Measurements from ENCODE around the gene PNMA8C.
"Not testable (repeated sequence)": the region's sequence is repeated elsewhere in the genome, so short reads cannot be mapped to it uniquely, and the experiment has no call there.

Gene PNMA8C

GRCh38 chr19:46426035-46426505, 2.7 kb downstream of the PNMA8C start:
- H3K36me3 ChIP-seq (ENCODE audit: insufficient read depth, low read length): no peaks in the 10 kb centered on the region
- no peak overlapping the region for H3K27ac ChIP-seq (ENCODE audit: low read depth, low read length)
- H3K4me3 ChIP-seq (ENCODE audit: low read length): peak overlapping the region; percentile 71
- peak overlapping the region; percentile 39; the same call in 1 of the 2 replicates for H3K9ac ChIP-seq (ENCODE audit: low read depth, low read length)
- H3K27me3 ChIP-seq (ENCODE audit: insufficient read depth, low read length): peaks cover 25% of the 10 kb centered on the region
- 24% methylated on average over 10 of the region's 10 CpGs for WGBS
- peaks cover 7% of the 10 kb centered on the region; the same call in 1 of the 2 replicates for H3K4me1 ChIP-seq (ENCODE audit: insufficient read depth, low read length)
- no peaks in the 10 kb centered on the region for H3K9me3 ChIP-seq (ENCODE audit: insufficient read depth, low read depth, low read length)

DNA sequence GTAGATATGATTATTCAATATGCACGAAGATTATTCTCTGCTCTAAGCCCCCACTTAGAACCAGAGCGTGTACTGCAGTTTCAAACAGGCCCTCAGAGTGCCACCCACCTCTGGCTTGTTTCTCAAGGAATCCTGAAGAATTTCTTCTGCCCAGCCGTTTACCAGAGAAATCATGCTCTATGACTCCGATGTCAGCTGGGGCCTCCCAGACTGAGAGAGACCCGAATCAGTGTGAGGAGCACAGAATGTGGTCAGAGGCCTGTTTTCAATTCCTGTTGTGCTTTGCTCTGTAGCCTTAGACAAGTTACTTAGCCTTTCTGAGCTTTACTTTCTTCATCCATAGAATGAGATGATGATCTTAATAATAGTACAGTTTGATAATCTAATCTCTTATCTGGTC, 5.5 kb downstream of the PNMA8C start:
- H3K9ac ChIP-seq (ENCODE audit: low read depth, low read length): no peak overlapping the region
- H3K4me3 ChIP-seq (ENCODE audit: low read length): no peak overlapping the region
- WGBS: 78% methylated on average over 5 of the region's 5 CpGs
- H3K4me1 ChIP-seq (ENCODE audit: insufficient read depth, low read length): peaks cover 7% of the 10 kb centered on the region; the same call in 1 of the 2 replicates
- H3K27me3 ChIP-seq (ENCODE audit: insufficient read depth, low read length): peaks cover 20% of the 10 kb centered on the region
- H3K9me3 ChIP-seq (ENCODE audit: insufficient read depth, low read depth, low read length): no peaks in the 10 kb centered on the region
- H3K36me3 ChIP-seq (ENCODE audit: insufficient read depth, low read length): no peaks in the 10 kb centered on the region
- no peak overlapping the region for H3K27ac ChIP-seq (ENCODE audit: low read depth, low read length)

- Histone ChIP-seq H3K9me3 (ENCODE audit: insufficient read depth, low read depth, low read length) (no peaks in the 10 kb centered on the region), H3K27me3 (ENCODE audit: insufficient read depth, low read length) (peaks cover 11% of the 10 kb centered on the region), H3K4me3 (ENCODE audit: low read length) (no peak overlapping the region), H3K36me3 (ENCODE audit: insufficient read depth, low read length) (no peaks in the 10 kb centered on the region), H3K27ac (ENCODE audit: low read depth, low read length) (no peak overlapping the region), H3K4me1 (ENCODE audit: insufficient read depth, low read length) (peaks cover 7% of the 10 kb centered on the region; the same call in 1 of the 2 replicates), H3K9ac (ENCODE audit: low read depth, low read length) (no peak overlapping the region)
- WGBS: 84% methylated on average over 2 of the region's 2 CpGs
These were observed 6.4 kb downstream of the PNMA8C start for GRCh38 chr19:46422344-46422743.

- Histone ChIP-seq H3K36me3 (ENCODE audit: insufficient read depth, low read length) (no peaks in the 10 kb centered on the region), H3K27ac (ENCODE audit: low read depth, low read length) (no peak overlapping the region), H3K9me3 (ENCODE audit: insufficient read depth, low read depth, low read length) (no peaks in the 10 kb centered on the region), H3K27me3 (ENCODE audit: insufficient read depth, low read length) (no peaks in the 10 kb centered on the region), H3K9ac (ENCODE audit: low read depth, low read length) (no peak overlapping the region), H3K4me1 (ENCODE audit: insufficient read depth, low read length) (no peaks in the 10 kb centered on the region; the same call in 1 of the 2 replicates), H3K4me3 (ENCODE audit: low read length) (no peak overlapping the region)
- 90% methylated on average over 7 of the region's 7 CpGs for WGBS
These were observed 8.7 kb downstream of the PNMA8C start for GRCh38 chr19:46420056-46420455.

DNA sequence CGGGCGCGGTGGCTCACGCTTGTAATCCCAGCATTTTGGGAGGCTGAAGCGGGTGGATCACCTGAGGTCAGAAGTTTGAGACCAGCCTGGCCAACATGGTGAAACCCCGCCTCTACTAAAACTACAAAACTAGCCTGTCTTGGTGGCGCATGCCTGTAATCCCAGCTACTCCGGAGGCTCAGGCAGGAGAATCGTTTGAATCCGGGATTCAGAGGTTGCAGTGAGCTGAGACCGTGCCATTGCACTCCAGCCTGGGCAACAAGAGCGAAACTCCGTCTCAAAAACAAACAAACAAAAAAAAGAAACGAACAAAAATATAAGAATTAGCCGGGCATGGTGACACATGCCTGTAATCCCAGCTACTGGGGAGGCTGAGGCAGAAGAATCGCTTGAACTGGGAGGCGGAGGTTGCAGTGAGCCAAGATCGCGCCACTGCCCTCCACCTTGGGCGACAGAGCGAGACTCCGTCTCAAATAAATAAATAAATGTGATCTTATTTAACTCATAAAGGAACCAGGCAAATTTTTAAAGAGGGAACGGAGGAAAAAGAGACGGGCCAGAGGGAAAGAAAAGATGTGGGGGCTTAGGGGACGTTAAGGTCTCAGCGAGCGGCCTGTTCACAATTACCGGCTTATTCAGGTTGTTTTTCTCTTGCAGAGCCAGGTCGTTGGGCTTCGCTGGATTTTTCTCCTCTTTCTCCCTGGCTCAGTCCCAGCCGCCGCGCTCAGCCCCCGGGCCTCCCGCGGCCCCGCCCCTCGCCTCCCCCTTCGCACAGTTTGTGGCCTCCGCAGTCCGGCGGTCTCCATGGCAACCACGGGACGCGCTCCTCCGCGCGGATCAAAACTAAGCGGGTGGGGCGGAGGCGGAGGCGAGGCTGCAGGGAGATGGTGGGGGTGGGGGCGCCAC, 12.7 kb downstream of the PNMA8C start:
- Histone ChIP-seq H3K27me3 (ENCODE audit: insufficient read depth, low read length) (peaks cover 17% of the 10 kb centered on the region; the same call in 1 of the 2 replicates), H3K4me3 (ENCODE audit: low read length) (peak overlapping the region; percentile 43), H3K27ac (ENCODE audit: low read depth, low read length) (peak overlapping the region; percentile 66; the same call in 1 of the 2 replicates), H3K9ac (ENCODE audit: low read depth, low read length) (peak overlapping the region; percentile 67)
- not testable (repeated sequence) for H3K4me1 ChIP-seq (ENCODE audit: insufficient read depth, low read length); H3K9me3 ChIP-seq (ENCODE audit: insufficient read depth, low read depth, low read length); H3K36me3 ChIP-seq (ENCODE audit: insufficient read depth, low read length)
- 21% methylated on average over 49 of the region's 53 CpGs for WGBS

DNA sequence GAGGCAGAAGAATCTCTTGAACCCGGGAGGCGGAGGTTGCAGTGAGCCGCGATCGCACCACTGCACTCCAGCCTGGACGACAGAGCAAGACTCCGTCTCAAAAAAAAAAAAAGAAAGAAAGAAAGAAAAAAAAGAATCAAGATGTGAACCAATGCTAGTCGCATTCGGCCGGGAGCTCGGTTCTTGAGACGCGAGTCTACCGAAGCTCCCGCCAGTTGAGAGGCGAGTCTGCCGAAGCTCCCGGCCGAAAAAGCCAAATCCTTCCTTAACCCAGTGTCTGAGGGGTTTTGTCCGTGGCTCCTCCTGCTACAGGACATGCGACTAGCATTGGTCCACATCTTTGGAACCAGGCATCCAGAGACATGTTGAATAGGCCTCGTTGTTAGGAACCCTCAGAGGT, 13.8 kb downstream of the PNMA8C start:
- not testable (repeated sequence) for H3K4me1 ChIP-seq (ENCODE audit: insufficient read depth, low read length); H3K9ac ChIP-seq (ENCODE audit: low read depth, low read length); H3K27ac ChIP-seq (ENCODE audit: low read depth, low read length); H3K36me3 ChIP-seq (ENCODE audit: insufficient read depth, low read length); H3K9me3 ChIP-seq (ENCODE audit: insufficient read depth, low read depth, low read length); H3K4me3 ChIP-seq (ENCODE audit: low read length)
- WGBS: 96% methylated on average over 22 of the region's 22 CpGs
- peaks cover 18% of the 10 kb centered on the region; the same call in 1 of the 2 replicates for H3K27me3 ChIP-seq (ENCODE audit: insufficient read depth, low read length)

- peak within 1 kb of the TSS; percentile 79 for H3K4me3 ChIP-seq (ENCODE audit: low read length)
- peak within 1 kb of the TSS; percentile 71; the same call in 1 of the 2 replicates for H3K27ac ChIP-seq (ENCODE audit: low read depth, low read length)
These were observed 15.3 kb downstream of the PNMA8C start, which contains the start of gene CCDC8 for GRCh38 chr19:46413262-46414031. CCDC8 (minus strand) TSS chr19:46413564; CDS start chr19:46412810, 754 bp downstream.

DNA sequence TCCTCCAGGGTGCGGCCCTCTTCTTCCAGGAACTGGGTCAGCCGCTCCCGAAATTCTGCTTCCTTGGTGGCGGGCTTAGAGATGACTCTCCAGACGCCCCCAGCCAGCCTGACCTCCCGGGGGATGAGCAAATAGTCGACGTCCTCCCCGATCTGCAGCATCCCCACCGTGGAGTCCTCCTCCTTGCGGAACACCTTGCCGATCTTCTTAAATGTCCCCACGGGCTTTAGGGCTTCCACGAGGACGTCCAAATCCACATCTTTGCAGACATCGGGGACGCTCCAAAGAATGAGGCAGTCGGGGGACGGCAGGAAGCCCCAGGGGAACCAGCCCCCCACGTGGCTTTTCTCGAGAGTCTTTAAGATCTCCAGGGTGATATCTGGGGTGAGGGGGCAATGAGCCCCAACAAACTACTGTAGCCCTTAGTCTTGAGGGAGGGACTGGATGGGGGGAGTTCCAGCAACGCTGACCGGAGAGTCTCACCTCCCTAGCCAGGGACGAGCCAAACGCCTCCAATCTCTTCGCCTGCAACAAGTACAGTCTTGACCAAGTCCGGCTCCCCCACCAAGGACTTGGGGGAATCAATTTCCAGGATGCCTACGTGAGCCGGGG, 16.0 kb downstream of the PNMA8C start:
- WGBS: under 1% methylated on average over 29 of the region's 29 CpGs
- Histone ChIP-seq H3K36me3 (ENCODE audit: insufficient read depth, low read length) (peaks cover 7% of the 10 kb centered on the region), H3K4me1 (ENCODE audit: insufficient read depth, low read length) (peaks cover 8% of the 10 kb centered on the region; the same call in 1 of the 2 replicates), H3K9me3 (ENCODE audit: insufficient read depth, low read depth, low read length) (no peaks in the 10 kb centered on the region), H3K27me3 (ENCODE audit: insufficient read depth, low read length) (peaks cover 20% of the 10 kb centered on the region; the same call in 1 of the 2 replicates), H3K9ac (ENCODE audit: low read depth, low read length) (peak overlapping the region; percentile 80), H3K4me3 (ENCODE audit: low read length) (peak overlapping the region; percentile 79), H3K27ac (ENCODE audit: low read depth, low read length) (peak overlapping the region; percentile 71; the same call in 1 of the 2 replicates)

More at GRCh38 chr19:46413262-46414031, 15.3 kb downstream of the PNMA8C start, which contains the start of gene CCDC8:
- Histone ChIP-seq H3K9me3 (ENCODE audit: insufficient read depth, low read depth, low read length) (no peaks in the 10 kb centered on the region), H3K9ac (ENCODE audit: low read depth, low read length) (peak within 1 kb of the TSS; percentile 80), H3K4me1 (ENCODE audit: insufficient read depth, low read length) (peaks cover 3% of the 10 kb centered on the region; the same call in 1 of the 2 replicates), H3K36me3 (ENCODE audit: insufficient read depth, low read length) (peaks cover 7% of the 10 kb centered on the region), H3K27me3 (ENCODE audit: insufficient read depth, low read length) (peaks cover 18% of the 10 kb centered on the region; the same call in 1 of the 2 replicates)
- 8% methylated on average over 46 of the region's 46 CpGs for WGBS

DNA sequence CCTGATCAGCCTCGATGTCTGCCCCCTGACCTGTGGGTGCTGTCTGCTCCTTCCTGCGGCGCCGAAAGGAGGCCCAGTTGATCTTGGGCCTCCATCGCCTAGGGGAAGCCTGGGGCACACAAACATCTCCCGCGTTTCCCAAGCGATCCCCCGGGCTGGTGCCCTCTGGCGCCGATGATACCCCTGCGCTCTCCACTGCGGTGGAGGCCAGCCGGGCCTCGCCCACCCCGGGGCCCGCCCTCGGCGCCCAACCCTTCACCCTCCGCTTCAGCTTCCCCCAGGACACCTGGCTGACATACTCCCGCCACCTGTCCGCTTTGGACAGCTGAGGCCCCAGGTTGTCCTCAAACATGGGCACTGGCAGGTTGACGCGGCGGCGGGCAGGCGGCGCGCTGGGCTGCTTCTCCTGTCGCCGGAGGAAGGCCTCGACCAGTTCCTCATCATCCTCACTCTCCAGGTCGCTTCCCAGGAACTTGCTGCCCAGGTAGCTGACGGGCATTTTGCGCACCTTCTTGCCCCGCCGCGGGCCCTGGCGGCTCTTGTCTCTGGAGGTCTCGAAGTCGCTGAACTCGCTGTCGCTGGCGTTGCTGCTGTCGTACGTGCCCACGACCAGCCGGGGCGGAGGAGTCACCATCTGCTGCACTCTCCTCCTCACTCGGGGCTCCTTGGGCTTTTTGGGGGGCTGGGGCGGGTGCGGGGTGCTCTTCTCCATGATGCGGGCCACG, 16.6 kb downstream of the PNMA8C start:
- H3K4me3 ChIP-seq (ENCODE audit: low read length): peak overlapping the region; percentile 79
- H3K27me3 ChIP-seq (ENCODE audit: insufficient read depth, low read length): peaks cover 23% of the 10 kb centered on the region
- H3K27ac ChIP-seq (ENCODE audit: low read depth, low read length): no peak overlapping the region
- 8% methylated on average over 54 of the region's 54 CpGs for WGBS
- H3K9ac ChIP-seq (ENCODE audit: low read depth, low read length): peak overlapping the region; percentile 80; the same call in 1 of the 2 replicates
- no peaks in the 10 kb centered on the region for H3K9me3 ChIP-seq (ENCODE audit: insufficient read depth, low read depth, low read length)
- peaks cover 7% of the 10 kb centered on the region for H3K36me3 ChIP-seq (ENCODE audit: insufficient read depth, low read length)
- H3K4me1 ChIP-seq (ENCODE audit: insufficient read depth, low read length): peaks cover 10% of the 10 kb centered on the region
